Measurements from ENCODE around the gene MYOZ2.

- TF ChIP-seq CTCF (IDR thresholded peaks at IDR 0.05; ENCODE audit: borderline replicate concordance, extremely low read depth, low read length, poor library complexity, severe bottlenecking) (no peak), EZH2 (IDR thresholded peaks at IDR 0.05; ENCODE audit: borderline replicate concordance, low read depth, low read length, severe bottlenecking) (no peak)
These were observed 22.5 kb upstream of the MYOZ2 start for GRCh38 chr4:119113033-119113655.

All from DND-41 (cell line).